LNCAP (cell line): ENCODE results near the gene GRK3.

Experiments
- TF ChIP-seq, protein P1 (sequence below): fragments of 450-650 bp; IDR thresholded peaks from 2 replicates; pipeline ENCODE4 v1.5.1; 2017; ENCODE audit warnings: mild to moderate bottlenecking

Gene GRK3

DNA sequence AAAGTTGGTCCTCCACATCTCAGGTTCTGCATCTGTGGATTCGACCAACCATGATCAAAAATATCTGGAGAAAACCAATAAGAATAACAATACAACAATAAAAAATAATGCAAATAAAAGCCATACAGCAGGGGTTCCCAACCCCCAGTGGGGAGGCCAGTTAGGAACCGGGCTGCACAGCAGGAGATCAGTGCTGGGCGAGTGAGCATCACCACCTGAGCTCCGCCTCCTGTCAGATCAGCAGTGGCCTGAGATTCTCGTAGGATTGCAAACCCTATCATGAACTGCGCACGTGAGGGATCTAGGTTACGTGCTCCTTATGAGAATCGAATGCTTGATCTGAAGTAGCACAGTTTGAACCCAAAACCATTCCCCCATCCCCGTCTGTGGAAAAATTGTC lies 152.2 kb downstream of the GRK3 start:
- TF ChIP-seq, protein P1, sequence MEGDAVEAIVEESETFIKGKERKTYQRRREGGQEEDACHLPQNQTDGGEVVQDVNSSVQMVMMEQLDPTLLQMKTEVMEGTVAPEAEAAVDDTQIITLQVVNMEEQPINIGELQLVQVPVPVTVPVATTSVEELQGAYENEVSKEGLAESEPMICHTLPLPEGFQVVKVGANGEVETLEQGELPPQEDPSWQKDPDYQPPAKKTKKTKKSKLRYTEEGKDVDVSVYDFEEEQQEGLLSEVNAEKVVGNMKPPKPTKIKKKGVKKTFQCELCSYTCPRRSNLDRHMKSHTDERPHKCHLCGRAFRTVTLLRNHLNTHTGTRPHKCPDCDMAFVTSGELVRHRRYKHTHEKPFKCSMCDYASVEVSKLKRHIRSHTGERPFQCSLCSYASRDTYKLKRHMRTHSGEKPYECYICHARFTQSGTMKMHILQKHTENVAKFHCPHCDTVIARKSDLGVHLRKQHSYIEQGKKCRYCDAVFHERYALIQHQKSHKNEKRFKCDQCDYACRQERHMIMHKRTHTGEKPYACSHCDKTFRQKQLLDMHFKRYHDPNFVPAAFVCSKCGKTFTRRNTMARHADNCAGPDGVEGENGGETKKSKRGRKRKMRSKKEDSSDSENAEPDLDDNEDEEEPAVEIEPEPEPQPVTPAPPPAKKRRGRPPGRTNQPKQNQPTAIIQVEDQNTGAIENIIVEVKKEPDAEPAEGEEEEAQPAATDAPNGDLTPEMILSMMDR = no peak

DNA sequence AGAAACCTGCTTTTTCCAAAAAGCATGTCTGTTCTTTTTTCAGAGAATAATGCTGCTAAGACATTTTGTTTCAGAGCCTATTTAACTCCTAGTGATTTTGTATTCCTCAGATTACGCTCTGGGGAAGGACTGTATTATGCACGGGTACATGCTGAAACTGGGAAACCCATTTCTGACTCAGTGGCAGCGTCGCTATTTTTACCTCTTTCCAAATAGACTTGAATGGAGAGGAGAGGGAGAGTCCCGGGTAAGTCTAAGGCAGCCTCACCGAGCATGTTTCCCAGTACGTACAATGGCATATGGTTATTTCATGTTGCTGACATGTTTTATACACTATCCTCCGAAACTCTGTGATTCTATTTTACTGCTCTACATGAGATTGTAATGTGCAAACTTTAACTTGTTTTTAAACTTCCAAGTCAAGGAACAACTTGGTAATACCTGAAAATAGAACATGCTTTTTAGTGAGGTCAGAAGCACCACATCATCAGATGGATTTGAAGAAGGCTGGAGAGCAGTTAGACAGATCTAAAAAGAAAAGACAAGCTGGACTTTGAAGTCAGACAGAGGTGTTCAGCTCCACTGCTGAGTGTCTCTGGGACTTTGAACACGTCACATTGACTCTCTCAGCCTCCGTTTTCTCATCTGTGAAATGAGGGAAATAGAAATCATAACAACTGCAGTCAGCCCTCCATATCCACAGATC lies 153.8 kb downstream of the GRK3 start:
- TF ChIP-seq, protein P1 = no peak

DNA sequence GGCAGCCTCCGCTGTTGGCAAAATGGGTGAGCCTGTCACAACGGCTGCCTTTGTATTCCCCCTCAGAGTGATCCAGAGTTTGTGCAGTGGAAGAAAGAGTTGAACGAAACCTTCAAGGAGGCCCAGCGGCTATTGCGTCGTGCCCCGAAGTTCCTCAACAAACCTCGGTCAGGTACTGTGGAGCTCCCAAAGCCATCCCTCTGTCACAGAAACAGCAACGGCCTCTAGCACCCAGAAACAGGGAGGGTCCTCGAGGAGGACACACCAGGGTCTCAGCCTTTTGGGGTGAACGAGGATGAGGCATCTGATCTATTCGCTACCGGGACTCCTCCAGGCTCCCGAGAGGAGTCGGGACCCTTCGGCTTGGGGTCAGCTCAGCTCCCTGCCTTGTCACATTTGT lies 157.7 kb downstream of the GRK3 start:
- TF ChIP-seq, protein P1 = no peak

DNA sequence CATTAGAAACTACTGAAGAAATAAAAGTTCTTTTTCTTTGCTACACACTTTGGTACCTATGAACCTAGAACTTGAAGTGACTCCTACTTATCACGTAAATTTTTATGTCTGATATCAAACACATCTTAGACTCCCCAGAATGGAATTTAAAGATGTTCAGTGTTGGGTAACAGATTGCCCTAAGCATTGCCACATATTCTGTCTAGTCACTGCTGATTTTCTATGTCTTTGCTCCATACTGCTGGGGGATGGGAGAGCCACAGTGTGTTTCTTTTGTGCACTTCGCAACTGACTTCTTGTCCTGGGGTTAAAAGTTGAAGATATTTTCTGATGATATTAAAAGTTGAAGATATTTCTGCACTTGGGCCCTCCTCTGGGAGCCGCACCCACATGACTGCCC lies 158.2 kb downstream of the GRK3 start:
- TF ChIP-seq, protein P1 = no peak

DNA sequence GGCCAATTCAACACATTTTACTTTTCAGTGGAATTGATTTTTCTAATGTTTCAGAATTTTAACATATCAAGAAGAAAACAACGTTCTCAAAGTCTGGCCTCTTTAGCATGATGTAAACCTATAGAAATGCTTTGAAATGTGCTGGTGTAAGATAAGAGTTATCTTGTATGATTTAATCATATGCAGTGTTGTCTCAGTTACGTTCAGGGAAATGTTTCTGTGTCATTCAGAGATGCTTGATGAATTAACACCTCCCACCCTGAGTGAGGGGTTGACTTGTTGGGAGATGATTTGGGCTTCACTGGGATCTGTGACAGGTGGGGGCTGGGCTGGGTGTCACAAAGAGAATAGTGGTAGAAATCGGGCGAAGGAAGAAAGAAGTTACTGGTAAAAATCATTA lies 161.8 kb downstream of the GRK3 start:
- TF ChIP-seq, protein P1 = no peak

DNA sequence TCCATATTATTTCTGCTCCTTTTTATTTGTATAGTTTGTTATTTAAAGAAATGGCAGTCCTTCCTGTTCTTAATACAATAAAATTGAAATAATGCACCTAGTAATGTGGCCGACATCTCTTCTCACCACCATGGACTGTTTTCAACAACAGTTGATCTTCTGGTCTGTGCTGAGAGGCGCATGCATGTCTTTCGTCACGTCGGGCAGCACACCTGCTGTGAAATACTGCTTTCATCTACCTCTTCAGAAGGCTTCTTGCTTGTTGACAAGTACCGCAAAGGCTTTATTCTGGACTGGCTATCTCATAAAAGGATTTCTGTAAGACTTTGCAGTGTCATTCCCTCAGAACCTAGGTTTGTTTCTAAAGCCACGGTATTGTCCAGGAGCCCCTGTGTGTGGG lies 163.6 kb downstream of the GRK3 start:
- TF ChIP-seq, protein P1 = no peak

DNA sequence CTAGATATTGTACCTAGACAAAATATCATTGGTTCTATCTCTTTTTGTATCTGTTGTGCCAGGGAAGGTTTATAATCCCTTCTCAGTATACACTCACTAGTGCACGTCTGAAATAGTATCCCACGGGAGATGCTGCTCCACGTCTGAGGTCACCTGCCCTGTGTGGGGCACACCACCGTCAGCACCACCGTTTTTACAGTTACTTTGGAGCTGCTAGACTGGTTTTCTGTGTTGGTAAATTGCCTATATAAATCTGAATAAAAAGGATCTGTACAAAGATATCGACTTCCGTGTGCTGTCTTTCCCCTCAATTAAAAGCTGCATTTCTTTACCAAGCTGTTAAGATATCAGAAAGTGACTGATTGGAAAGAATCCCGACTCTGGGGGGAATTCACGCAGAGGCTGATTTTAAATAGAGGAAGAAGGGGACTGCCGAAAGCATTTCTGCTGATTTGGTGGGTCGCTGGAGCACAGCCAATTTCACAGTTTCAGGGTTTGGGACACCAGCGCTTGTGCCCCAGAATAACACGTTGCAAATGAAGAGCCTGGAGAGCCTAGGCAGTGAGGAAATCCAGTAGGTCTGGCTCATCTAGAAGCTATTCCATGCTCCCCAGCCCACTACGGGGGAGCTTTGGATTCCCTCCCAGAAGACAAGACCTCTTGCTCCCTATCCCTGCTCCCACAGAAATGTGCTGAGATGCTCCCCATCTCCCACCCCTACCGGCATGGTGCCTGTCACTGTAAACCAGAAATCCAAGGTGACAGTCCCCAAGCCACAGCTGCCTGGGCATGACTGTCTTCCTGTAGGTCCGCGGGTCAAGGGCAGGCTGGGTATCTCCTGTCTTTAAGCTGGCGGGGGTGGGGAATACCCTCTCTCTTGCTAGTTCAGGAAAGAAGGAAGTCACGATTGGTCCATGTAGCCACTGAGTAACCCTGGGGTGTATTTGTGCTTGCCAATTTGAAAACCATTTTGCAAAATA lies 164.8 kb downstream of the GRK3 start:
- TF ChIP-seq, protein P1 = no peak
